ENCODE data around the gene COL4A1.

DNA sequence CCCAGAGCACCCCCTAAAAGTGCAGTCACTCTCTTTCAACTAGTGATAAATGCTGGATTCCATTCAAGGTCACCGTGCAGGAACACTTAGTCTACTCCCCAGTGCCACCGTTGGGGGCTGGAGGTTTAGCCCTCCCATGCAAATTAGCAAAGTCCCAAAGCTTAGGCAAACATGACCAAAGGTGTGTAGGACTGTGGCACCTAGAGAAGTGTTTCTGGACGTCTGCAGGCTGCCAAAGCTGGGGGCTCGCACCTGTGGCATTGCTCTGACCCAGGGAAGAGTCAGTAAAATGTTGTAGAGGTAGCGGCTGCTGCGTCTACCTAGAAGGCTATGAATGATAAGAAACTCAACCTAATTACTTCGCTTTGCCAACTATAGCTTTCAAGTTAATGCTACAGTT, 13.9 kb downstream of the COL4A1 start:
- TF ChIP-seq, protein P1, sequence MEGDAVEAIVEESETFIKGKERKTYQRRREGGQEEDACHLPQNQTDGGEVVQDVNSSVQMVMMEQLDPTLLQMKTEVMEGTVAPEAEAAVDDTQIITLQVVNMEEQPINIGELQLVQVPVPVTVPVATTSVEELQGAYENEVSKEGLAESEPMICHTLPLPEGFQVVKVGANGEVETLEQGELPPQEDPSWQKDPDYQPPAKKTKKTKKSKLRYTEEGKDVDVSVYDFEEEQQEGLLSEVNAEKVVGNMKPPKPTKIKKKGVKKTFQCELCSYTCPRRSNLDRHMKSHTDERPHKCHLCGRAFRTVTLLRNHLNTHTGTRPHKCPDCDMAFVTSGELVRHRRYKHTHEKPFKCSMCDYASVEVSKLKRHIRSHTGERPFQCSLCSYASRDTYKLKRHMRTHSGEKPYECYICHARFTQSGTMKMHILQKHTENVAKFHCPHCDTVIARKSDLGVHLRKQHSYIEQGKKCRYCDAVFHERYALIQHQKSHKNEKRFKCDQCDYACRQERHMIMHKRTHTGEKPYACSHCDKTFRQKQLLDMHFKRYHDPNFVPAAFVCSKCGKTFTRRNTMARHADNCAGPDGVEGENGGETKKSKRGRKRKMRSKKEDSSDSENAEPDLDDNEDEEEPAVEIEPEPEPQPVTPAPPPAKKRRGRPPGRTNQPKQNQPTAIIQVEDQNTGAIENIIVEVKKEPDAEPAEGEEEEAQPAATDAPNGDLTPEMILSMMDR (IDR thresholded peaks at IDR 0.05) = no peak
- TF ChIP-seq POLR2A (IDR thresholded peaks at IDR 0.05) = no peak
